ENCODE data around the gene RAB3GAP2.

Gene RAB3GAP2

GRCh38 chr1:220239966-220240365 lies 32.3 kb downstream of the RAB3GAP2 start:
- no peak for TF ChIP-seq CTCF (IDR thresholded peaks at IDR 0.05)

GRCh38 chr1:220239213-220239612 lies 33.0 kb downstream of the RAB3GAP2 start:
- no peak for TF ChIP-seq CTCF (IDR thresholded peaks at IDR 0.05)

- no peak for TF ChIP-seq CTCF (IDR thresholded peaks at IDR 0.05)
Measured at GRCh38 chr1:220235462-220235861, 36.8 kb downstream of the RAB3GAP2 start.

- no peak for TF ChIP-seq CTCF (IDR thresholded peaks at IDR 0.05)
Measured at GRCh38 chr1:220233927-220234326, 38.3 kb downstream of the RAB3GAP2 start.

GRCh38 chr1:220229771-220230170 lies 42.5 kb downstream of the RAB3GAP2 start:
- no peak for TF ChIP-seq CTCF (IDR thresholded peaks at IDR 0.05)

- TF ChIP-seq CTCF (IDR thresholded peaks at IDR 0.05) = no peak
Measured at GRCh38 chr1:220227393-220227792, 44.9 kb downstream of the RAB3GAP2 start.

GRCh38 chr1:220226752-220227151 lies 45.5 kb downstream of the RAB3GAP2 start:
- no peak for TF ChIP-seq CTCF (IDR thresholded peaks at IDR 0.05)

- no peak for TF ChIP-seq CTCF (IDR thresholded peaks at IDR 0.05)
Measured at GRCh38 chr1:220225957-220226356, 46.3 kb downstream of the RAB3GAP2 start.

Data from LNCAP (cell line).